ENCODE results near the gene ENOSF1.
A peak's percentile ranks its signal among the peaks of the same experiment; 100 is the strongest.
"Not testable (repeated sequence)": the region's sequence is repeated elsewhere in the genome, so short reads cannot be mapped to it uniquely, and the experiment has no call there.

ENOSF1 gene

DNA sequence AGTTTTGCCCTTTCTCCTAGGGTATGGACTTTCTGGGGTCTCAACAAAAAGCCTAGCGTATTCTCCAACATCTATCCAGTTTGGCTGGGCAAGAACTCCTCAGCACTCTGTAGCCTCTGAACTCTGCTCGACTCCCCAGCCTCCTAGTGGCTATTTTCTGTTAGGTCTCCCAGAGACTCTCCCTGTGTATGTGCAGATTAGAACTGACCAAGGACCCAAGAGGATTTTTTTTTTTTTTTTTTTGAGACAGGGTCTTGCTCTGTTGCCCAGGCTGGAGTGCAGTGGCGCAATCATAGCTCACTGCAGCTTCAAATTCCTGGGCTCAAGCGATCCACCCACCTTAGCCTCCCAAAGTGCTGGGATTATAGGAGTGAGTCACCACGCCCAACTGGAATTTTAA is 17.7 kb upstream of the ENOSF1 start:
- TF ChIP-seq, protein P1, sequence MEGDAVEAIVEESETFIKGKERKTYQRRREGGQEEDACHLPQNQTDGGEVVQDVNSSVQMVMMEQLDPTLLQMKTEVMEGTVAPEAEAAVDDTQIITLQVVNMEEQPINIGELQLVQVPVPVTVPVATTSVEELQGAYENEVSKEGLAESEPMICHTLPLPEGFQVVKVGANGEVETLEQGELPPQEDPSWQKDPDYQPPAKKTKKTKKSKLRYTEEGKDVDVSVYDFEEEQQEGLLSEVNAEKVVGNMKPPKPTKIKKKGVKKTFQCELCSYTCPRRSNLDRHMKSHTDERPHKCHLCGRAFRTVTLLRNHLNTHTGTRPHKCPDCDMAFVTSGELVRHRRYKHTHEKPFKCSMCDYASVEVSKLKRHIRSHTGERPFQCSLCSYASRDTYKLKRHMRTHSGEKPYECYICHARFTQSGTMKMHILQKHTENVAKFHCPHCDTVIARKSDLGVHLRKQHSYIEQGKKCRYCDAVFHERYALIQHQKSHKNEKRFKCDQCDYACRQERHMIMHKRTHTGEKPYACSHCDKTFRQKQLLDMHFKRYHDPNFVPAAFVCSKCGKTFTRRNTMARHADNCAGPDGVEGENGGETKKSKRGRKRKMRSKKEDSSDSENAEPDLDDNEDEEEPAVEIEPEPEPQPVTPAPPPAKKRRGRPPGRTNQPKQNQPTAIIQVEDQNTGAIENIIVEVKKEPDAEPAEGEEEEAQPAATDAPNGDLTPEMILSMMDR (IDR thresholded peaks at IDR 0.05; ENCODE audit: insufficient read depth, low read length, poor library complexity, severe bottlenecking), result peak; percentile 43

DNA sequence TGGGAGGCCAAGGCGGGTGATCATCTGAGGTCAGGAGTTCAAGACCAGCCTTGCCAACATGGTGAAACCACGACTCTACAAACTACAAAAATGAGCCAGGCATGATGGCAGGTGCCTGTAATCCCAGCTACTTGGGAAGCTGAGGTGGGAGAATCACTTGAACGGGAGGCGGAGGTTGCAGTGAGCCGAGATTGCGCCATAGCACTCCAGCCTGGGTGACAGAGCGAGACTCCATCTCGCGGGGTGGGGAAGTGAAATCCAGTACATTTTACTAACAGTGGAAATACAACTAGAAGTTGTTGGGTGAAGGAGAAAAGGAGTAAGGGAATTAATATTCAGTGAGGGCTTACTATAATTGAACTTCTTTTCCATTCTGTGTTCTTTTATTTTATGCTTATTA is 13.2 kb upstream of the ENOSF1 start:
- Histone ChIP-seq H3K27me3 (replicated peaks; ENCODE audit: control insufficient read depth, insufficient read depth, low read length) (no peaks in the 10 kb centered on the region), H3K36me3 (ENCODE audit: control insufficient read depth, insufficient read depth, low read length) (no peaks in the 10 kb centered on the region), H3K4me3 (replicated peaks; ENCODE audit: low read depth, low read length) (no peak overlapping the region)
- DNase-seq (ENCODE audit: extremely low read depth, insufficient read length), result no peak
- TF ChIP-seq, protein P1 (IDR thresholded peaks at IDR 0.05; ENCODE audit: insufficient read depth, low read length, poor library complexity, severe bottlenecking), result no peak

More for the DNA sequence above, 17.7 kb upstream of the ENOSF1 start:
- H3K4me3 ChIP-seq (replicated peaks; ENCODE audit: low read depth, low read length); H3K27me3 ChIP-seq (replicated peaks; ENCODE audit: control insufficient read depth, insufficient read depth, low read length); DNase-seq (ENCODE audit: extremely low read depth, insufficient read length); H3K36me3 ChIP-seq (ENCODE audit: control insufficient read depth, insufficient read depth, low read length): not testable (repeated sequence)

DNA sequence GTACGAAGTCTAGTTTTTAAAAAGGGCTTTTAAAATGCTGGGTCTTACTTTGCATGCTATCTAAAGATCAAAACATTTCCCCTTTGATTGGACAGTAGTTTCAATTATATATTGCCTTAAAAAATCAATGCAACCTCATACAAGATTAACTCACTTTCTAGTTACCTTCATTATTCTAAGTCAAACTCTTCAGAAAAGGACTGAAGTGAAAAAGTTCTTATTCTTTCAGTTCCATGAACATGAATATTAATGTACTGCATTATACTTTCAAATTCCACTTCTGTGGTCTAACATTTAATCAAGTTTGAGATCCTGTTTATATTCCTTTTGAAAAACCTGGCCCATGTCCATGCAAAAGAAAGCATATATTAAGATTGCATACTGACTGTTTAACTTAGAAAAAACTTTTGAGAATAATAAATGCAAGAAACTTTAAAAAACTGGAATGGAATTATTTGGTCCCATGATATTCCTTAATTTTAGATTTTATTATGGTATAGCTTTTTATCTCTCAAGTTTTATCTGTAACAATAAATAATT is 11.2 kb upstream of the ENOSF1 start:
- TF ChIP-seq, protein P1 (IDR thresholded peaks at IDR 0.05; ENCODE audit: insufficient read depth, low read length, poor library complexity, severe bottlenecking), result no peak
- DNase-seq (ENCODE audit: extremely low read depth, insufficient read length), result no peak
- H3K4me3 ChIP-seq (replicated peaks; ENCODE audit: low read depth, low read length), result no peak overlapping the region
- H3K27me3 ChIP-seq (replicated peaks; ENCODE audit: control insufficient read depth, insufficient read depth, low read length), result no peaks in the 10 kb centered on the region
- no peaks in the 10 kb centered on the region for H3K36me3 ChIP-seq (ENCODE audit: control insufficient read depth, insufficient read depth, low read length)

DNA sequence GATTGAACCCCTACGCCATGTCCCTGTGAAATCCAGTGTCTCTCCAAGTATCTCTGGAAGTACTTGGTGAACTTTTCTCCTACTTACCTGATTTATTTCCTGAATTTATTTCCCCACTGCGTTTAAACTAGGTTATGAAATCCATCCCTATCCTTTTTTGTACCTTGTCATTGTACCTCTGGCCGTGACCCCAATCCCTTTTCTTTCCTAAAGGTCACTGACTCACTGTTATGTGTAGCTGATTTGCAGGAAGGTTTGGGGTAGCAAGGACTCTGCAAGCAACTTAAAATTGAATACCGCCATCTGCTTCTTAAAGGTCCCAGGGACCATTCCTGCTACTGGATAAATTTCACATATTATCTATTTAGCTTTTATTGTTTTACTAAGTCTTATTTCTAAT is 4.6 kb upstream of the ENOSF1 start:
- no peaks in the 10 kb centered on the region for H3K27me3 ChIP-seq (replicated peaks; ENCODE audit: control insufficient read depth, insufficient read depth, low read length)
- no peak overlapping the region for H3K4me3 ChIP-seq (replicated peaks; ENCODE audit: low read depth, low read length)
- no peaks in the 10 kb centered on the region for H3K36me3 ChIP-seq (ENCODE audit: control insufficient read depth, insufficient read depth, low read length)
- DNase-seq (ENCODE audit: extremely low read depth, insufficient read length), result no peak
- TF ChIP-seq, protein P1 (IDR thresholded peaks at IDR 0.05; ENCODE audit: insufficient read depth, low read length, poor library complexity, severe bottlenecking), result no peak

DNA sequence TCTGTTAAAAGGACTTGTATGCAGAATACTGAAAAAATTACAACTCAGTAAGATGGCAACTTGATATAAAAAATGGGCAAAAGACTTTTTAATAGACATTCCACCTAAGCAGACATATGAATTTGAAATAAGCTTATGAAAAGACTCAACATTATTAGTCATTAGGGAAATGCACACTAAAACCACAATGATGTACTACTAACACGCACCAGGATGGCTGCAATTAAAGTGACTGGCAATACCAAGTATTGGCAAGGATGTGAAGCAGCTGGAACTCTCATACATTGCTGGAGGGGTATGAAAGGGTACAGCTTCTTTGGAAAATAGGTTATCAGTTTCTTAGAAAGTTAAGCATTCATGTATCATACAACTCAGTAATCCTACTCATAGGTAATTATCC is 3.2 kb upstream of the ENOSF1 start:
- TF ChIP-seq, protein P1 (IDR thresholded peaks at IDR 0.05; ENCODE audit: insufficient read depth, low read length, poor library complexity, severe bottlenecking), result no peak
- no peak for DNase-seq (ENCODE audit: extremely low read depth, insufficient read length)
- no peak overlapping the region for H3K4me3 ChIP-seq (replicated peaks; ENCODE audit: low read depth, low read length)

DNA sequence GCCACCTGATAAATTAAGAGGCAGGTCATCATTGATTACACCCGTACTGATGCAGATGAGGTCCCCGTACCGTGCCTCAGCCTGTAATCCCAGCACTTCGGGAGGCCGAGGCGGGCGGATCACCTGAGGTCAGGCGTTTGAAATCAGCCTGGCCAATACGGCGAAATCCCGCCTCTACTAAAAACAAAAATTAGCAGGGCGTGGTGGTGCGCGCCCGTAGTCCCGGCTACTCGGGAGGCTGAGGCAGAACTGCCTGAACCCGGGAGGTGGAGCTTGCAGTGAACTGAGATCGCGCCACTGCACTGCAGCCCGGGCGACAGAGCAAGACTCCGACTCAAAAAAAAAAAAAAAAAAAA is 683 bp upstream of the ENOSF1 start:
- no peak for DNase-seq (ENCODE audit: extremely low read depth, insufficient read length)
- no peaks in the 10 kb centered on the region for H3K36me3 ChIP-seq (ENCODE audit: control insufficient read depth, insufficient read depth, low read length)
- no peak overlapping the region for H3K4me3 ChIP-seq (replicated peaks; ENCODE audit: low read depth, low read length)
- TF ChIP-seq, protein P1 (IDR thresholded peaks at IDR 0.05; ENCODE audit: insufficient read depth, low read length, poor library complexity, severe bottlenecking), result no peak
- H3K27me3 ChIP-seq (replicated peaks; ENCODE audit: control insufficient read depth, insufficient read depth, low read length), result no peaks in the 10 kb centered on the region

More for the DNA sequence above, 3.2 kb upstream of the ENOSF1 start:
- no peaks in the 10 kb centered on the region for H3K36me3 ChIP-seq (ENCODE audit: control insufficient read depth, insufficient read depth, low read length)
- no peaks in the 10 kb centered on the region for H3K27me3 ChIP-seq (replicated peaks; ENCODE audit: control insufficient read depth, insufficient read depth, low read length)

Measured in GM06990 (cell line).